SK-N-SH (cell line): ENCODE results near the gene RNF223. TPM values are rescaled to one million over a fixed set of nuclear protein-coding genes. Genes with fewer than 3 reads are reported as not detected.

ENCODE experiments used
- CTCF ChIA-PET: fragments of 300-600, 350-600 bp; formaldehyde crosslinking; extraction: SDS; loops from one replicate; lab custom pipeline; 2021; lab: Yijun Ruan, JAX
- POLR2A ChIA-PET: fragments of 350-600 bp; sonication (Branson Sonifier 250); formaldehyde crosslinking; extraction: SDS; loops from one replicate; lab custom pipeline; 2020; ENCODE audit warnings: antibody characterized with exemption, inconsistent platforms; lab: Yijun Ruan, JAX
- DNase-seq: peaks from one replicate; pipeline ENCODE4 v3.0.0; 2012
- H2AFZ ChIP-seq: fragments of 200-600 bp; sonication (generic); 2 replicates; pipeline ENCODE4 v1.8.1; 2016; ENCODE audit warnings: antibody characterized with exemption, mild to moderate bottlenecking, low read depth
- H3F3A ChIP-seq: fragments of 200-600 bp; sonication (generic); replicated peaks from 2 replicates; pipeline ENCODE3; 2016; ENCODE audit warnings: antibody characterized with exemption, mild to moderate bottlenecking; ENCODE audit not compliant: insufficient read depth
- H3K27ac ChIP-seq, 2 experiments: fragments of 200-500 bp in 1 of 2; fragments of 200-600 bp in 1 of 2; sonication (Bioruptor generic) in 1 of 2; sonication (generic), shearing (Covaris generic) in 1 of 2; 2 replicates each; pipeline versions ENCODE4 v1.5.1 to v1.6.1; 2014 to 2016; ENCODE audit warnings: low read depth in 2 of 2, inconsistent platforms in 1 of 2, low read length in 1 of 2, mild to moderate bottlenecking in 1 of 2, mixed read lengths in 1 of 2
- H3K27me3 ChIP-seq: fragments of 200-600 bp; sonication (generic), shearing (Covaris generic); 2 replicates; pipeline ENCODE4 v1.6.1; 2016; ENCODE audit warnings: mixed run types; ENCODE audit not compliant: insufficient read depth
- H3K36me3 ChIP-seq, 2 experiments: fragments of 200-500 bp in 1 of 2; fragments of 200-600 bp in 1 of 2; sonication (Bioruptor generic) in 1 of 2; sonication (generic) in 1 of 2; replicated peaks in 1 of 2; 2 replicates each; pipeline versions ENCODE3 to v1.5.1; 2014 to 2016; ENCODE audit warnings: low read length in 1 of 2, mild to moderate bottlenecking in 1 of 2; ENCODE audit not compliant: insufficient read depth in 2 of 2, control insufficient read depth in 1 of 2
- H3K4me1 ChIP-seq, 2 experiments: fragments of 200-500 bp in 1 of 2; fragments of 200-600 bp in 1 of 2; sonication (Bioruptor generic) in 1 of 2; sonication (generic), shearing (Covaris generic) in 1 of 2; 2 replicates each; pipeline versions ENCODE4 v1.5.1 to v1.6.1; 2014 to 2016; ENCODE audit warnings: low read depth in 1 of 2, low read length in 1 of 2, mixed run types in 1 of 2; ENCODE audit not compliant: insufficient read depth in 2 of 2, control insufficient read depth in 1 of 2
- H3K4me2 ChIP-seq: fragments of 200-600 bp; sonication (generic), shearing (Covaris generic); 2 replicates; pipeline ENCODE4 v1.6.1; 2017; ENCODE audit warnings: mixed run types
- H3K4me3 ChIP-seq, 2 experiments: fragments of 200-500 bp in 1 of 2; fragments of 200-600 bp in 1 of 2; sonication (Bioruptor generic) in 1 of 2; sonication (generic), shearing (Covaris generic) in 1 of 2; 2 replicates each; pipeline versions ENCODE4 v1.5.1 to v1.8.1; 2014 to 2016; ENCODE audit warnings: low read depth in 2 of 2, inconsistent platforms in 1 of 2, low read length in 1 of 2, mild to moderate bottlenecking in 1 of 2, mixed read lengths in 1 of 2, moderate library complexity in 1 of 2
- H3K79me2 ChIP-seq: fragments of 200-600 bp; sonication (generic); 2 replicates; pipeline ENCODE4 v1.8.1; 2017; ENCODE audit warnings: mild to moderate bottlenecking; ENCODE audit not compliant: insufficient read depth
- H3K9ac ChIP-seq: fragments of 200-600 bp; sonication (generic); 2 replicates; pipeline ENCODE4 v1.6.1; 2017; ENCODE audit warnings: mixed run types
- H3K9me2 ChIP-seq: fragments of 200-600 bp; sonication (generic); 2 replicates; pipeline ENCODE4 v1.6.1; 2017; ENCODE audit warnings: mixed run types
- H3K9me3 ChIP-seq: fragments of 200-600 bp; sonication (generic); 2 replicates; pipeline ENCODE4 v1.6.1; 2017; ENCODE audit warnings: mixed run types, mild to moderate bottlenecking, moderate library complexity
- H4K20me1 ChIP-seq: fragments of 200-600 bp; sonication (generic); 2 replicates; pipeline ENCODE4 v1.6.1; 2017; ENCODE audit warnings: mild to moderate bottlenecking, mixed run types; ENCODE audit not compliant: insufficient read depth
- CHD2 ChIP-seq: fragments of 150-350 bp; IDR thresholded peaks from 2 replicates; pipeline ENCODE4 v1.6.1; 2018; ENCODE audit warnings: low read length; ENCODE audit not compliant: partially characterized antibody
- CTCF ChIP-seq: fragments of 200-600 bp; sonication (generic); IDR thresholded peaks from 2 replicates; pipeline ENCODE4 v1.6.1; 2017; ENCODE audit warnings: antibody characterized with exemption, mild to moderate bottlenecking, moderate library complexity
- EP300 ChIP-seq, 2 experiments: IDR thresholded peaks; 2 replicates each; pipeline versions ENCODE4 v1.4.0 to v1.6.1; 2012; ENCODE audit warnings: borderline replicate concordance in 1 of 2, low read depth in 1 of 2, low read length in 1 of 2
- EZH2phosphoT487 ChIP-seq: fragments of 200-600 bp; sonication (generic); IDR thresholded peaks from 2 replicates; pipeline ENCODE4 v1.6.1; 2017; ENCODE audit warnings: low read depth, mixed run types, mild to moderate bottlenecking, antibody characterized with exemption, moderate library complexity, borderline replicate concordance
- FOXJ3 ChIP-seq: sonication (generic); formaldehyde crosslinking; IDR thresholded peaks from 2 replicates; pipeline ENCODE4 v1.5.1; 2020; ENCODE audit warnings: mild to moderate bottlenecking, missing genetic modification reagents
- FOXM1 ChIP-seq: IDR thresholded peaks from 2 replicates; pipeline ENCODE4 v1.4.0; 2012; ENCODE audit warnings: low read depth, mild to moderate bottlenecking
- GABPA ChIP-seq: IDR thresholded peaks from 2 replicates; pipeline ENCODE4 v1.4.0; 2012; ENCODE audit warnings: low read depth, mild to moderate bottlenecking
- IRF3 ChIP-seq: fragments of 150-350 bp; IDR thresholded peaks from 2 replicates; pipeline ENCODE4 v1.6.1; 2016; ENCODE audit warnings: mild to moderate bottlenecking, low read depth, low read length
- JUND ChIP-seq: IDR thresholded peaks from 2 replicates; pipeline ENCODE4 v1.4.0; 2012
- MAX ChIP-seq: IDR thresholded peaks from 2 replicates; pipeline ENCODE4 v1.4.0; 2012; ENCODE audit warnings: low read depth
- MEF2A ChIP-seq: IDR thresholded peaks from 2 replicates; pipeline ENCODE4 v1.4.0; 2012; ENCODE audit warnings: low read depth, borderline replicate concordance
- NFIC ChIP-seq: IDR thresholded peaks from 2 replicates; pipeline ENCODE4 v1.4.0; 2012; ENCODE audit warnings: borderline replicate concordance
- NRF1 ChIP-seq: IDR thresholded peaks from 2 replicates; pipeline ENCODE4 v1.6.1; 2012; ENCODE audit warnings: low read depth, mild to moderate bottlenecking, low read length
- PBX3 ChIP-seq: IDR thresholded peaks from 2 replicates; pipeline ENCODE4; 2012
- REST ChIP-seq: IDR thresholded peaks from 2 replicates; pipeline ENCODE4 v1.6.1; 2012; ENCODE audit warnings: mild to moderate bottlenecking, low read depth, low read length, moderate library complexity
- RFX5 ChIP-seq: IDR thresholded peaks from 2 replicates; pipeline ENCODE4 v1.6.1; 2012; ENCODE audit warnings: mild to moderate bottlenecking, improper control_type of control experiment, low read length
- RXRA ChIP-seq: IDR thresholded peaks from 2 replicates; pipeline ENCODE4 v1.4.0; 2012; ENCODE audit warnings: low read depth, mild to moderate bottlenecking, borderline replicate concordance
- TAF1 ChIP-seq: IDR thresholded peaks from 2 replicates; pipeline ENCODE4 v1.6.1; 2012; ENCODE audit warnings: low read depth, mild to moderate bottlenecking, low read length, moderate library complexity, borderline replicate concordance
- TCF12 ChIP-seq: IDR thresholded peaks from 2 replicates; pipeline ENCODE4 v1.4.0; 2012
- TEAD4 ChIP-seq: IDR thresholded peaks from 2 replicates; pipeline ENCODE4 v1.4.0; 2012; ENCODE audit warnings: mild to moderate bottlenecking, borderline replicate concordance; ENCODE audit not compliant: insufficient read depth
- USF1 ChIP-seq: IDR thresholded peaks from 2 replicates; pipeline ENCODE4 v1.4.0; 2012; ENCODE audit warnings: low read depth, borderline replicate concordance
- USF2 ChIP-seq: fragments of 150-350 bp; IDR thresholded peaks from 2 replicates; pipeline ENCODE4 v1.6.1; 2017; ENCODE audit warnings: antibody characterized with exemption, low read length, low read depth, borderline replicate concordance
- YY1 ChIP-seq: IDR thresholded peaks from 2 replicates; pipeline ENCODE4 v1.4.0; 2012; ENCODE audit warnings: low read depth, mild to moderate bottlenecking
- WGBS: methylation state at CpG from one replicate; pipeline ENCODE4 v1.1.6; 2017; ENCODE audit warnings: low lambda C conversion rate; 5-methylcytosine and 5-hydroxymethylcytosine counted together
- polyA plus RNA-seq, 3 experiments: library from polyadenylated mRNA; depleted of rRNA; stranded (reverse); fragments of >200 nt; gene quantifications; 2 replicates each; pipeline ENCODE4 v1.2.3, GENCODE V29; 2012

The RNF223 gene
- polyA plus RNA-seq, 1 of the 3 experiments (the other 2 are of a cell fraction), result not detected

GRCh38 chr1:1080122-1080757, 6.1 kb upstream of the RNF223 start:
- Histone ChIP-seq H4K20me1 (no peaks in the 10 kb centered on the region), H3F3A (no peaks in the 10 kb centered on the region), H3K4me2 (peak overlapping the region; percentile 68), H3K36me3 (no peaks in the 10 kb centered on the region), H2AFZ (no peak overlapping the region), H3K79me2 (no peaks in the 10 kb centered on the region), H3K4me3 (peak overlapping the region in 1 of 2 experiments; percentile 25; a peak in 1 of 4 replicates), H3K9ac (no peak overlapping the region), H3K27me3 (peaks cover 4% of the 10 kb centered on the region), H3K9me2 (no peaks in the 10 kb centered on the region), H3K9me3 (no peaks in the 10 kb centered on the region), H3K4me1 (peaks cover 4 to 18% of the 10 kb centered on the region in 2 experiments; a peak in 2 of 4 replicates), H3K27ac (peak overlapping the region in 1 of 2 experiments; percentile 52; a peak in 2 of 4 replicates)
- POLR2A ChIA-PET, result interaction anchor here (1.5 kb wide), 1 partner anchor 14 kb away, joined by 3 read pairs; no protein-coding TSS in a partner anchor
- DNase-seq, result peak; percentile 94
- 22% methylated on average over 9 of the region's 23 CpGs for WGBS
- CTCF ChIA-PET, result interaction anchor here (1.0 to 1.5 kb wide), 5 partner anchors 16 to 97 kb away, joined by 3 to 5 read pairs (median 4); no protein-coding TSS in a partner anchor
- TF ChIP-seq FOXM1 (no peak), NFIC (no peak), JUND (no peak), IRF3 (no peak), USF2 (peak; percentile 84), EP300 (IDR thresholded peaks at IDR 0.05; ENCODE audit: borderline replicate concordance in 1 of 2, low read depth in 1 of 2, low read length in 1 of 2) (peak in 1 of 2 experiments; percentile 56; a peak in 2 of 4 replicates), MEF2A (no peak), USF1 (peak; percentile 95), GABPA (no peak), CTCF (no peak), MAX (no peak), TAF1 (no peak), FOXJ3 (CRISPR knock-in tag) (no peak), EZH2phosphoT487 (no peak), PBX3 (no peak), REST (no peak), RFX5 (no peak), TEAD4 (no peak), RXRA (no peak), TCF12 (no peak), CHD2 (no peak), YY1 (no peak), NRF1 (no peak)
